Measurements from ENCODE around the gene MED7.

The MED7 gene

GRCh38 chr5:157168286-157168685 lies 25.6 kb upstream of the MED7 start:
- no peaks in the 10 kb centered on the region for H3F3A ChIP-seq (ENCODE audit: control insufficient read depth, insufficient read depth)
- H3K27ac ChIP-seq (ENCODE audit: low read depth, low read length): no peak overlapping the region
- peaks cover 19% of the 10 kb centered on the region for H3K27me3 ChIP-seq (ENCODE audit: control insufficient read depth, low read length)
- no peaks in the 10 kb centered on the region for H3K79me2 ChIP-seq (ENCODE audit: control insufficient read depth, low read length)
- TF ChIP-seq CTCF (IDR thresholded peaks at IDR 0.05; ENCODE audit: low read depth, low read length, poor library complexity, severe bottlenecking) (no peak), EZH2phosphoT487 (IDR thresholded peaks at IDR 0.05; ENCODE audit: borderline replicate concordance, low read length) (no peak)
- peaks cover 3% of the 10 kb centered on the region for H3K9me3 ChIP-seq (ENCODE audit: control insufficient read depth, insufficient read depth, low read length)
- H4K20me1 ChIP-seq (ENCODE audit: control insufficient read depth, insufficient read depth, low read depth, low read length): no peaks in the 10 kb centered on the region
- H3K9me2 ChIP-seq (replicated peaks; ENCODE audit: control insufficient read depth, low read length): no peaks in the 10 kb centered on the region
- no peak overlapping the region for H3K4me2 ChIP-seq (ENCODE audit: low read length)
- H3K4me3 ChIP-seq (ENCODE audit: low read length): no peak overlapping the region
- H3K36me3 ChIP-seq (ENCODE audit: control insufficient read depth, low read length): no peaks in the 10 kb centered on the region
- peaks cover 22% of the 10 kb centered on the region for H3K4me1 ChIP-seq (ENCODE audit: control insufficient read depth, low read length)

- H3K79me2 ChIP-seq (ENCODE audit: control insufficient read depth, low read length): no peaks in the 10 kb centered on the region
- no peaks in the 10 kb centered on the region for H3K9me2 ChIP-seq (replicated peaks; ENCODE audit: control insufficient read depth, low read length)
- H3K4me3 ChIP-seq (ENCODE audit: low read length): no peak overlapping the region
- TF ChIP-seq EZH2phosphoT487 (IDR thresholded peaks at IDR 0.05; ENCODE audit: borderline replicate concordance, low read length) (no peak), CTCF (IDR thresholded peaks at IDR 0.05; ENCODE audit: low read depth, low read length, poor library complexity, severe bottlenecking) (no peak)
- peaks cover 24% of the 10 kb centered on the region for H3K27me3 ChIP-seq (ENCODE audit: control insufficient read depth, low read length)
- H3F3A ChIP-seq (ENCODE audit: control insufficient read depth, insufficient read depth): no peaks in the 10 kb centered on the region
- H3K4me2 ChIP-seq (ENCODE audit: low read length): no peak overlapping the region
- peaks cover 3% of the 10 kb centered on the region for H3K9me3 ChIP-seq (ENCODE audit: control insufficient read depth, insufficient read depth, low read length)
- no peaks in the 10 kb centered on the region for H3K36me3 ChIP-seq (ENCODE audit: control insufficient read depth, low read length)
- no peak overlapping the region for H3K27ac ChIP-seq (ENCODE audit: low read depth, low read length)
- H3K4me1 ChIP-seq (ENCODE audit: control insufficient read depth, low read length): peaks cover 12% of the 10 kb centered on the region
- H4K20me1 ChIP-seq (ENCODE audit: control insufficient read depth, insufficient read depth, low read depth, low read length): no peaks in the 10 kb centered on the region
Measured at GRCh38 chr5:157167214-157167621, 24.6 kb upstream of the MED7 start.

- H3K4me1 ChIP-seq (ENCODE audit: control insufficient read depth, low read length): peaks cover 5% of the 10 kb centered on the region
- H3F3A ChIP-seq (ENCODE audit: control insufficient read depth, insufficient read depth): no peaks in the 10 kb centered on the region
- no peak within 1 kb of the TSS for H3K4me2 ChIP-seq (ENCODE audit: low read length)
- no peaks in the 10 kb centered on the region for H4K20me1 ChIP-seq (ENCODE audit: control insufficient read depth, insufficient read depth, low read depth, low read length)
- no peak within 1 kb of the TSS for H3K4me3 ChIP-seq (ENCODE audit: low read length)
- H3K27ac ChIP-seq (ENCODE audit: low read depth, low read length): no peak within 1 kb of the TSS
- no peak for TF ChIP-seq CTCF (IDR thresholded peaks at IDR 0.05; ENCODE audit: low read depth, low read length, poor library complexity, severe bottlenecking)
- no peak for TF ChIP-seq EZH2phosphoT487 (IDR thresholded peaks at IDR 0.05; ENCODE audit: borderline replicate concordance, low read length)
- no peaks in the 10 kb centered on the region for H3K36me3 ChIP-seq (ENCODE audit: control insufficient read depth, low read length)
- H3K9me3 ChIP-seq (ENCODE audit: control insufficient read depth, insufficient read depth, low read length): peaks cover 3% of the 10 kb centered on the region
- H3K9me2 ChIP-seq (replicated peaks; ENCODE audit: control insufficient read depth, low read length): no peaks in the 10 kb centered on the region
- peaks cover 26% of the 10 kb centered on the region for H3K27me3 ChIP-seq (ENCODE audit: control insufficient read depth, low read length)
- H3K79me2 ChIP-seq (ENCODE audit: control insufficient read depth, low read length): no peaks in the 10 kb centered on the region
Measured at GRCh38 chr5:157166214-157167213, 23.8 kb upstream of the MED7 start, which contains the start of gene GARIN3. Gene GARIN3, minus strand, starts transcription at chr5:157166264. Its CDS starts 96 bp downstream, at chr5:157166168.

Measured in DOHH2 (cell line).